Lung microvascular endothelial cell (primary cell): ENCODE data around the gene GLP1R. TPM values are rescaled to one million over a fixed set of nuclear protein-coding genes. Genes with fewer than 3 reads are reported as not detected.
"Not testable (repeated sequence)": the region's sequence is repeated elsewhere in the genome, so short reads cannot be mapped to it uniquely, and the experiment has no call there.

ENCODE experiments used
- DNase-seq, 2 donors: peaks; one replicate each; pipeline versions ENCODE4 v3.0.0 to v3.0.0-alpha.2; 2010; ENCODE audit warnings: low read depth in 2 of 2
- total RNA-seq: library from RNA; depleted of rRNA; stranded (reverse); fragments of >200 nt; gene quantifications from 2 replicates; pipeline ENCODE4 v1.2.1, GENCODE V29; 2014

Gene GLP1R
- total RNA-seq, 1 donor from 2014 or later = not detected

- peak in 1 of 2 donors; percentile 30 for DNase-seq
Observed at GRCh38 chr6:39128106-39128505, 79.5 kb downstream of the GLP1R start.

- no peak for DNase-seq
Observed at GRCh38 chr6:39128832-39129231, 80.3 kb downstream of the GLP1R start.

DNA sequence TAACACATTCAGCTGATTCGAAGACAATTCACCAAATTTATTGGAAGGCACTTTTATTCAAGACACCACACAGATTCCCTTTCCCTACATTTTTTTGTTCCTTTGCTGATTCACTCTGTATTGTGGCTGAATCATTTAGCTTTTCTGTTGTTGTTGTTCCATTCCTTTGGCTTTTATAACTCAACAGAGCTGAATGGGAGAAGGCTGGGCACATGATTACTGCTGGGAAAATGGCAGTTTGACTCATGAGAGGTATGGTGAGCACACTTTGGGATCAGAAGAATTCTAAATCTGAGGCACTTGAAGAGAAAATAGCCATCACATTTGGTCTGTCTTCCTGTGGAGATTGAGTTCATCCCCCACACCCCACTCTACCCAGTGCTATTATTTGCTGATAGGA lies 82.1 kb downstream of the GLP1R start:
- DNase-seq = no peak

GRCh38 chr6:39134761-39135160 lies 86.2 kb downstream of the GLP1R start:
- not testable (repeated sequence) for DNase-seq

DNA sequence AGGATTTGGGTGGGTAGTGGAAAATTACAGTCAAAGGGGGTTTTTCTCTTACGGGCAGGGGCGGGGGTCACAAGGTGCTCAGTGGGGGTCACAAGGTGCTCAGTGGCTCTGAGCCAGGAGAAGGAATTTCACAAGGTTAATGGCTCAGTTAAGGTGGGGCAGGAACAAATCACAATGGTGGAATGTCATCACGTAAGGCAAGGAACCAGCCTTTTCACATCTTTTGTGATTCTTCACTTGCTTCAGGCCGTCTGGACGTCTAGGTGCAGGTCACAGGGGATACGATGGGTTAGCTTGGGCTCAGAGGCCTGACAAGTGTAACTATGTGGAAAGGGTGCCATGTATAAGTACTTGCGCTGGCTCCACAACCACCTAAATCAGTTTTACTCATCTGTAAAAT lies 87.6 kb downstream of the GLP1R start:
- not testable (repeated sequence) for DNase-seq

GRCh38 chr6:39137245-39137644 lies 88.7 kb downstream of the GLP1R start:
- DNase-seq = peak; percentile 55 to 69

Other genes starting within 250 kb of the GLP1R start
- gene SAYSD1, start 66.4 kb downstream of the GLP1R start, total RNA-seq = 6.8 and 8.9 TPM in 2 replicates
- under 0.01 TPM in 1 of 2 replicates, not detected in the other for gene KCNK5, start 180.7 kb downstream of the GLP1R start, total RNA-seq